Parathyroid adenoma (tissue), 2 donors: ENCODE measurements around the gene TIMP3.

ENCODE experiments used
- H2AFZ ChIP-seq: fragments of 300-600 bp; sonication (generic); one replicate; pipeline ENCODE4 v1.7.0; 2017; ENCODE audit warnings: antibody characterized with exemption, mild to moderate bottlenecking
- H3K27ac ChIP-seq: fragments of 300-600 bp; sonication (generic); one replicate; pipeline ENCODE4 v1.7.0; 2017
- H3K27me3 ChIP-seq: fragments of 300-600 bp; sonication (generic); one replicate; pipeline ENCODE4 v1.7.0; 2017; ENCODE audit warnings: low read length; ENCODE audit not compliant: control insufficient read depth, insufficient read depth
- H3K36me3 ChIP-seq: fragments of 300-600 bp; sonication (generic); one replicate; pipeline ENCODE4 v1.7.0; 2017; ENCODE audit warnings: low read length; ENCODE audit not compliant: control insufficient read depth, insufficient read depth
- H3K4me1 ChIP-seq: fragments of 300-600 bp; sonication (generic); one replicate; pipeline ENCODE4 v1.7.0; 2017; ENCODE audit warnings: control low read depth
- H3K4me2 ChIP-seq: fragments of 300-600 bp; sonication (generic); one replicate; pipeline ENCODE4 v1.7.0; 2017; ENCODE audit warnings: low read length
- H3K4me3 ChIP-seq: fragments of 300-600 bp; sonication (generic); one replicate; pipeline ENCODE4 v1.7.0; 2017; ENCODE audit warnings: low read depth, low read length
- H3K79me2 ChIP-seq: fragments of 300-600 bp; sonication (generic); one replicate; pipeline ENCODE4 v1.7.0; 2017; ENCODE audit warnings: control low read depth
- H3K9ac ChIP-seq: fragments of 300-600 bp; sonication (generic); one replicate; pipeline ENCODE4 v1.7.0; 2017; ENCODE audit warnings: mild to moderate bottlenecking
- H3K9me3 ChIP-seq: fragments of 300-600 bp; sonication (generic); one replicate; pipeline ENCODE4 v1.7.0; 2017; ENCODE audit warnings: low read length; ENCODE audit not compliant: control insufficient read depth
- TF ChIP-seq, protein P1 (sequence below): fragments of 300-600 bp; sonication (generic); IDR thresholded peaks from one replicate; pipeline ENCODE4 v1.7.0; 2017; ENCODE audit warnings: antibody characterized with exemption, mild to moderate bottlenecking
- donor health status: primary hyperparathyroidism.

Gene TIMP3

GRCh38 chr22:32781695-32782094 lies 19.8 kb upstream of the TIMP3 start:
- TF ChIP-seq, protein P1, sequence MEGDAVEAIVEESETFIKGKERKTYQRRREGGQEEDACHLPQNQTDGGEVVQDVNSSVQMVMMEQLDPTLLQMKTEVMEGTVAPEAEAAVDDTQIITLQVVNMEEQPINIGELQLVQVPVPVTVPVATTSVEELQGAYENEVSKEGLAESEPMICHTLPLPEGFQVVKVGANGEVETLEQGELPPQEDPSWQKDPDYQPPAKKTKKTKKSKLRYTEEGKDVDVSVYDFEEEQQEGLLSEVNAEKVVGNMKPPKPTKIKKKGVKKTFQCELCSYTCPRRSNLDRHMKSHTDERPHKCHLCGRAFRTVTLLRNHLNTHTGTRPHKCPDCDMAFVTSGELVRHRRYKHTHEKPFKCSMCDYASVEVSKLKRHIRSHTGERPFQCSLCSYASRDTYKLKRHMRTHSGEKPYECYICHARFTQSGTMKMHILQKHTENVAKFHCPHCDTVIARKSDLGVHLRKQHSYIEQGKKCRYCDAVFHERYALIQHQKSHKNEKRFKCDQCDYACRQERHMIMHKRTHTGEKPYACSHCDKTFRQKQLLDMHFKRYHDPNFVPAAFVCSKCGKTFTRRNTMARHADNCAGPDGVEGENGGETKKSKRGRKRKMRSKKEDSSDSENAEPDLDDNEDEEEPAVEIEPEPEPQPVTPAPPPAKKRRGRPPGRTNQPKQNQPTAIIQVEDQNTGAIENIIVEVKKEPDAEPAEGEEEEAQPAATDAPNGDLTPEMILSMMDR, result no peak
- no peaks in the 10 kb centered on the region for H3K79me2 ChIP-seq
- no peaks in the 10 kb centered on the region for H3K27me3 ChIP-seq
- no peak overlapping the region for H3K27ac ChIP-seq
- no peaks in the 10 kb centered on the region for H3K4me1 ChIP-seq
- H3K4me3 ChIP-seq, result no peak overlapping the region
- no peak overlapping the region for H2AFZ ChIP-seq
- no peak overlapping the region for H3K9ac ChIP-seq
- no peak overlapping the region for H3K4me2 ChIP-seq
- H3K36me3 ChIP-seq, result no peaks in the 10 kb centered on the region
- no peaks in the 10 kb centered on the region for H3K9me3 ChIP-seq

DNA sequence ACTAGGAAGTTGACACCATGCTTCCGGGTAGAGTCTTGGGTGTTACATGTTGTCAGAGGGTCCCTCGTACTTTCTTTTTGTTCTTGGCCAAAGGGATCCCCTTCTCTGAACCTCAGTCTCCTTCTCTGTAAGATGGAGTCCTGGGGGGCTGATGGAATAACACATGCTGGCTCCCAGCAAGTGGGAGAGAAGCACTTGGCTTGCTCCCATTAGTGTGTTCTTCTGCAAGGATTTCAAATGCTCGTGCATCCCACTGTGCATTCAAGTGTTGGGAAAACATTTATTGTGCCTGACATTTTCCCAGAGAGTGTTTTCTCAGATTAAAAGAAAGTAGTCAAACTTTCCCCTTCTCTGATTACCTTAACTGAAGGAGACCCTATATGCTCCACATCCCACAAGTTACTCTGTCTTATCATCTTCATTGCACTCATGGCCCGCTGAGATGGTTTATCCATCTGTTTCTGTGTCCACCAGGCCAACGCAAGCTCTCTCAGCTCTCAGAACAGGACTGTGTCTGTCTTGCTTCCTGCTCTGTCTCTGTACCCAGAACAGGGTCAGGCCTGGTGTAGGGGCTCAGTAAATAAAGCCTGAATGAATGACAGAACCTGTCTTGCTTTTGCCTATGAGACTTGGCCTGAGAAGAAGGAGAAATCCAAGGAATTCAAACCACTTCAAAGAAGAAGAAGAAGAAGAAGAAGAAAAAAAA lies 16.0 kb upstream of the TIMP3 start:
- Histone ChIP-seq H3K4me2 (no peak overlapping the region), H3K4me3 (no peak overlapping the region), H2AFZ (no peak overlapping the region), H3K9ac (no peak overlapping the region), H3K27ac (no peak overlapping the region), H3K27me3 (no peaks in the 10 kb centered on the region), H3K9me3 (no peaks in the 10 kb centered on the region), H3K79me2 (no peaks in the 10 kb centered on the region), H3K36me3 (no peaks in the 10 kb centered on the region), H3K4me1 (no peaks in the 10 kb centered on the region)
- TF ChIP-seq, protein P1, result no peak

- H3K9ac ChIP-seq, result no peak overlapping the region
- TF ChIP-seq, protein P1, result no peak
- no peaks in the 10 kb centered on the region for H3K27me3 ChIP-seq
- H3K4me3 ChIP-seq, result no peak overlapping the region
- H3K4me1 ChIP-seq, result no peaks in the 10 kb centered on the region
- H3K79me2 ChIP-seq, result no peaks in the 10 kb centered on the region
- H3K9me3 ChIP-seq, result no peaks in the 10 kb centered on the region
- no peak overlapping the region for H3K4me2 ChIP-seq
- H3K27ac ChIP-seq, result no peak overlapping the region
- no peaks in the 10 kb centered on the region for H3K36me3 ChIP-seq
- H2AFZ ChIP-seq, result no peak overlapping the region
Measured at GRCh38 chr22:32786027-32786418, 15.5 kb upstream of the TIMP3 start.

DNA sequence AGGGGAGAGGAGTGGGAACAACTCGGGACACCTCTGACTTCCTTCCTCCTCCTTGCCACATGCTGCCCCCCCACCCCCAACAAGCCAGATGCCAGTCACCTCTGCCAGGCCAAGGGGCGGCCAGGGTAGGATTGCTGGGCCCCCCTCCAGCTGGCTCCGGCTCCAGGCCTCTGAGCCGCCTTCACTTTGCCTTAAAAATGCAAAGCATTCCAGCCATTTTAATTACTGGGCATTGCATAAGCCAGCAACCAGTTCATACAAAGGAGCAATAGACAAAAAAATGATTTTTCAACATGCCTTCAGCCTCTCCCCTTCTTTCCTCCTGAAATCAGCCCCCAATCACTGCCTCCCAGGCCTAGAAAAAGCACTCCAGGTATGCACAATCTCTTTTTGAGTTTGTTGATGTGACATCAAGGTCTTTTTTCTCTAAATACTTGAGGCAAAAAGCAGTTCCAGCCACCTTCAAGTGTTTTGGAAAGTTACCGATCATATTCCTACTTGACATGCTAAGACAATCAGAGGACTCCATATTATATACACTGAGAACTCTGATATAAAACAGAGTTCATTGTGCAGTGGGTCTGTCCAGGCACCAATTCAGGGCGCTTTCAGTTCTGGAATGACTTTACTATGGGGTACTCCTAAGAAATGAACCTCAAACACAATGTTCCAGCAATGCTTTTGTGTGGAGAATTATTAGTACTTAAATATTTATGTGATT lies 12.4 kb upstream of the TIMP3 start:
- no peak overlapping the region for H3K4me2 ChIP-seq
- TF ChIP-seq, protein P1, result no peak
- no peak overlapping the region for H3K4me3 ChIP-seq
- H3K4me1 ChIP-seq, result no peaks in the 10 kb centered on the region
- no peaks in the 10 kb centered on the region for H3K27me3 ChIP-seq
- H3K9me3 ChIP-seq, result no peaks in the 10 kb centered on the region
- H3K9ac ChIP-seq, result no peak overlapping the region
- H3K79me2 ChIP-seq, result no peaks in the 10 kb centered on the region
- no peak overlapping the region for H2AFZ ChIP-seq
- H3K27ac ChIP-seq, result no peak overlapping the region
- no peaks in the 10 kb centered on the region for H3K36me3 ChIP-seq
